K562 (cell line): Measurements from ENCODE around the gene ENKUR. TPM values are rescaled to one million over a fixed set of nuclear protein-coding genes. Genes with fewer than 3 reads are reported as not detected.
A peak's percentile ranks its signal among the peaks of the same experiment; 100 is the strongest.

ENCODE experiments used
- ATAC-seq: fragments of 200-7000 bp; cut with Tn5 transposase; 3 replicates; pipeline ENCODE4 v1.9.1; 2020; ENCODE audit warnings: moderate library complexity
- BruUV-seq: library from RNA; stranded (reverse); fragments of 400-500 nt; replicated peaks from 2 replicates; lab custom pipeline; 2021; lab: Mats Ljungman, UMichigan
- CTCF ChIA-PET: fragments of 300-600 bp; formaldehyde crosslinking; extraction: SDS; loops from one replicate; lab custom pipeline; 2021; ENCODE audit warnings: low intra/inter-chr PET ratio; lab: Yijun Ruan, JAX
- POLR2A ChIA-PET: fragments of 300-600, 350-650 bp; sonication (Branson Sonifier 250); formaldehyde crosslinking; extraction: SDS; loops from one replicate; lab custom pipeline; 2021; ENCODE audit warnings: antibody characterized with exemption, inconsistent platforms; lab: Yijun Ruan, JAX
- DNase-seq, 4 experiments: peaks; one replicate each; pipeline versions ENCODE4 v3.0.0 to v3.0.0-alpha.2; 2011 to 2018; ENCODE audit warnings: low spot score in 3 of 4, mixed read lengths in 3 of 4; ENCODE audit errors: extremely low read depth in 1 of 4
- FAIRE-seq: peaks from 2 replicates; lab custom pipeline; 2011; peaks lifted over from hg19 to GRCh38; lab: Jason Lieb, UNC
- H2AFZ ChIP-seq: 2 replicates; pipeline ENCODE4 v1.6.0; 2011; ENCODE audit warnings: low read depth, low read length, control low read depth, inconsistent platforms
- H3K27ac ChIP-seq: fragments of 200-600 bp; 3 replicates; pipeline ENCODE4 v1.8.0; 2011; ENCODE audit warnings: low read depth, mild to moderate bottlenecking, control low read depth, inconsistent platforms, low read length, moderate library complexity, mixed read lengths; ENCODE audit errors: extremely low read depth
- H3K27me3 ChIP-seq, 2 experiments: fragments of 300-600 bp in 1 of 2; 2 replicates in 1 of 2; 3 replicates in 1 of 2; pipeline versions ENCODE4 v1.6.0 to v1.8.0; 2011; ENCODE audit warnings: inconsistent platforms in 2 of 2, low read length in 2 of 2, mild to moderate bottlenecking in 1 of 2, mixed read lengths in 1 of 2, moderate library complexity in 1 of 2; ENCODE audit not compliant: control insufficient read depth in 2 of 2, insufficient read depth in 2 of 2
- H3K36me3 ChIP-seq: fragments of 300-600 bp; 3 replicates; pipeline ENCODE4 v1.8.0; 2011; ENCODE audit warnings: mild to moderate bottlenecking, low read length, inconsistent platforms; ENCODE audit not compliant: control insufficient read depth, insufficient read depth
- H3K4me1 ChIP-seq, 2 experiments: fragments of 200-600 bp in 1 of 2; replicated peaks in 1 of 2; 2 replicates in 1 of 2; 3 replicates in 1 of 2; pipeline versions ENCODE4 v1.5.1 to v1.8.0; 2011; ENCODE audit warnings: inconsistent platforms in 2 of 2, low read length in 2 of 2, mild to moderate bottlenecking in 1 of 2, mixed read lengths in 1 of 2, moderate library complexity in 1 of 2; ENCODE audit not compliant: control insufficient read depth in 2 of 2, insufficient read depth in 2 of 2
- H3K4me2 ChIP-seq: 2 replicates; pipeline ENCODE4 v1.6.1; 2011; ENCODE audit warnings: low read length, control low read depth, inconsistent platforms, mixed read lengths; ENCODE audit not compliant: insufficient read depth
- H3K4me3 ChIP-seq: fragments of 200-600 bp; sonication (generic), shearing (Covaris generic); 2 replicates; pipeline ENCODE4 v1.5.1; 2016; ENCODE audit warnings: control low read depth, inconsistent platforms
- H3K79me2 ChIP-seq: fragments of 200-600 bp; 3 replicates; pipeline ENCODE4 v1.8.0; 2011; ENCODE audit warnings: low read length, inconsistent platforms; ENCODE audit not compliant: control insufficient read depth, insufficient read depth
- H3K9ac ChIP-seq, 2 experiments: 2 replicates each; pipeline versions ENCODE4 v1.6.0 to v1.6.1; 2011; ENCODE audit warnings: low read depth in 2 of 2, low read length in 2 of 2, control low read depth in 1 of 2, inconsistent platforms in 1 of 2, mild to moderate bottlenecking in 1 of 2, mixed read lengths in 1 of 2; ENCODE audit not compliant: insufficient read depth in 1 of 2
- H3K9me1 ChIP-seq: one replicate; pipeline ENCODE4 v1.6.0; 2011; ENCODE audit warnings: inconsistent platforms, mild to moderate bottlenecking, low read length, moderate library complexity; ENCODE audit not compliant: control insufficient read depth, insufficient read depth
- H3K9me3 ChIP-seq: replicated peaks from 2 replicates; pipeline ENCODE4 v1.5.1; 2011; ENCODE audit warnings: low read depth, low read length, inconsistent platforms; ENCODE audit not compliant: control insufficient read depth, insufficient read depth
- H4K20me1 ChIP-seq: replicated peaks from 2 replicates; pipeline ENCODE4 v1.6.1; 2011; ENCODE audit warnings: low read length, inconsistent platforms, mixed read lengths; ENCODE audit not compliant: control insufficient read depth, insufficient read depth
- BDP1 ChIP-seq: IDR thresholded peaks from 3 replicates; pipeline ENCODE4 v1.6.1; 2011; ENCODE audit not compliant: insufficient read length, insufficient read depth
- CTBP1 ChIP-seq: fragments of 450-650 bp; IDR thresholded peaks from 2 replicates; pipeline ENCODE4 v1.6.1; 2016; ENCODE audit warnings: borderline replicate concordance
- E4F1 ChIP-seq: fragments of 250-450 bp; sonication (Bioruptor Pico); IDR thresholded peaks from 2 replicates; pipeline ENCODE4 v1.5.0; 2021; ENCODE audit warnings: mild to moderate bottlenecking, borderline replicate concordance
- FOS ChIP-seq: IDR thresholded peaks from 3 replicates; pipeline ENCODE4 v1.6.1; 2011; ENCODE audit not compliant: insufficient read length; ENCODE audit errors: extremely low read depth
- FOXM1 ChIP-seq, 2 experiments: fragments of 450-650 bp in 1 of 2; sonication (generic) in 1 of 2; formaldehyde crosslinking in 1 of 2; IDR thresholded peaks; 2 replicates each; pipeline versions ENCODE4 v1.6.1 to v1.9.0; 2017 to 2022; ENCODE audit warnings: low read depth in 2 of 2, mild to moderate bottlenecking in 2 of 2, missing genetic modification reagents in 1 of 2, moderate library complexity in 1 of 2
- PCBP2 ChIP-seq: fragments of 200-400 bp; formaldehyde crosslinking; IDR thresholded peaks from 2 replicates; pipeline ENCODE4 v1.6.1; 2018; ENCODE audit warnings: low read length, low read depth, mild to moderate bottlenecking, moderate library complexity; ENCODE audit not compliant: poor library complexity, severe bottlenecking
- THAP7 ChIP-seq: fragments of 250-450 bp; sonication (Bioruptor Pico); IDR thresholded peaks from 2 replicates; pipeline ENCODE4 v1.5.0; 2021
- ZBTB17 ChIP-seq: fragments of 450-650 bp; formaldehyde crosslinking; IDR thresholded peaks from 2 replicates; pipeline ENCODE4 v1.4.0; 2020; ENCODE audit warnings: mild to moderate bottlenecking
- ZBTB7A ChIP-seq: IDR thresholded peaks from 2 replicates; pipeline ENCODE4 v1.6.1; 2011; ENCODE audit warnings: low read depth, mild to moderate bottlenecking, low read length, moderate library complexity, borderline replicate concordance; ENCODE audit not compliant: control insufficient read depth
- ZKSCAN8 ChIP-seq: fragments of 200-800 bp; sonication (Bioruptor generic); IDR thresholded peaks from 2 replicates; pipeline ENCODE4 v1.6.1; 2016; ENCODE audit warnings: missing genetic modification characterization, missing compliant biosample characterization
- ZNF436 ChIP-seq: fragments of 250-450, 450-650 bp; sonication (Bioruptor Pico); formaldehyde crosslinking; IDR thresholded peaks from 2 replicates; pipeline ENCODE4 v1.7.0; 2020; ENCODE audit warnings: mild to moderate bottlenecking
- ZNF512 ChIP-seq: IDR thresholded peaks from 2 replicates; pipeline ENCODE4 v1.6.1; 2016; ENCODE audit warnings: missing genetic modification characterization, missing compliant biosample characterization
- WGBS: fragments of 100-300 bp; shearing (Covaris generic); methylation state at CpG from one replicate; pipeline ENCODE4 v1.1.6; 2016; ENCODE audit warnings: low coverage, mixed read lengths; ENCODE audit not compliant: insufficient coverage; ENCODE audit errors: missing lambda C conversion rate; 5-methylcytosine and 5-hydroxymethylcytosine counted together
- in situ Hi-C: fragments of 300-500 bp; cut with MboI; formaldehyde crosslinking; loops from 4 replicates; pipeline ENCODE4 v1.15.0; 2018; ENCODE audit warnings: inconsistent platforms, mixed read lengths
- intact Hi-C: fragments of 100-400 bp; cut with micrococcal nuclease; formaldehyde crosslinking; loops from 2 replicates; pipeline ENCODE4 v1.14.2; 2022
- polyA plus RNA-seq, 8 experiments: library from polyadenylated mRNA; depleted of rRNA in 4 of 8; stranded (reverse) in 5 of 8; unstranded in 3 of 8; fragments of >200 nt; fragmentation: Nextera tagmentation in 2 of 8; fragmentation: Illumina TruSeq in 1 of 8; extraction: Ambion mirVana in 2 of 8; extraction: Trizol in 1 of 8; gene quantifications; 2 replicates each; pipeline versions ENCODE4 v1.2.1 to v1.2.3, GENCODE V29; 2011 to 2014; ENCODE audit warnings: inconsistent platforms in 1 of 8, missing spikeins in 1 of 8
- total RNA-seq, 7 experiments: library from RNA; depleted of rRNA in 6 of 7; stranded (reverse); fragments of >200 nt in 6 of 7; fragmentation: Illumina TruSeq in 2 of 7; extraction: Trizol in 2 of 7; gene quantifications; 2 replicates each; pipeline versions ENCODE4 v1.2.1 to v1.2.3, GENCODE V29; 2011 to 2021; ENCODE audit warnings: low replicate concordance in 1 of 7

Gene ENKUR
- total and polyA plus RNA-seq, 9 of the 15 experiments (the other 6 are each of a cell fraction or from before 2014, with no cell fraction given) = 0.06 to 0.46 (median 0.20) TPM

- POLR2A ChIA-PET = no interaction called here
- Histone ChIP-seq H3K4me2 (no peak overlapping the region), H4K20me1 (no peaks in the 10 kb centered on the region), H3K79me2 (no peaks in the 10 kb centered on the region), H3K27ac (no peak overlapping the region), H3K9ac (no peak overlapping the region), H3K9me3 (no peaks in the 10 kb centered on the region), H3K4me1 (no peaks in the 10 kb centered on the region; a peak in 1 of 5 replicates), H3K9me1 (no peaks in the 10 kb centered on the region), H3K27me3 (no peaks in the 10 kb centered on the region), H2AFZ (peak overlapping the region; percentile 32; the same call in 1 of the 2 replicates), H3K36me3 (no peaks in the 10 kb centered on the region), H3K4me3 (no peak overlapping the region)
- no peak for FAIRE-seq
- intact Hi-C loops (no loop called here), in situ Hi-C loops (no loop called here)
- ATAC-seq = no peak
- no peak for DNase-seq
- peak; percentile 22 for TF ChIP-seq PCBP2
- peak; percentile 72 for TF ChIP-seq ZNF512 (tag)
- no peak for TF ChIP-seq THAP7 (CRISPR knock-in tag)
- WGBS = 53% methylated on average over 3 of the region's 3 CpGs
- no TSS peak for BruUV-seq
- CTCF ChIA-PET = no interaction called here
Measured at GRCh38 chr10:24998044-24998443, 17.9 kb downstream of the ENKUR start.

GRCh38 chr10:24995072-24995471, 20.9 kb downstream of the ENKUR start:
- Histone ChIP-seq H3K4me1 (peaks cover 0 to 4% of the 10 kb centered on the region in 2 experiments; a peak in 2 of 5 replicates), H3K27me3 (no peaks in the 10 kb centered on the region), H3K4me3 (no peak overlapping the region), H2AFZ (no peak overlapping the region), H3K9me3 (no peaks in the 10 kb centered on the region), H4K20me1 (no peaks in the 10 kb centered on the region), H3K4me2 (no peak overlapping the region), H3K27ac (no peak overlapping the region), H3K36me3 (no peaks in the 10 kb centered on the region), H3K9me1 (no peaks in the 10 kb centered on the region), H3K79me2 (no peaks in the 10 kb centered on the region), H3K9ac (no peak overlapping the region)
- ChIA-PET CTCF (no interaction called here), POLR2A (interaction anchor here (0.6 kb wide), 1 partner anchor 221 kb away, joined by 3 read pairs; no protein-coding TSS in a partner anchor)
- no peak for ATAC-seq
- no peak for DNase-seq
- in situ Hi-C loops = no loop called here
- intact Hi-C loops = no loop called here
- BruUV-seq = no TSS peak
- no peak for FAIRE-seq
- TF ChIP-seq ZNF436 (CRISPR knock-in tag) = no peak
- TF ChIP-seq BDP1 = no peak
- no peak for TF ChIP-seq ZKSCAN8 (CRISPR knock-in tag)
- TF ChIP-seq FOXM1 (IDR thresholded peaks at IDR 0.05; ENCODE audit: low read depth) = no peak
- TF ChIP-seq FOXM1 (CRISPR knock-in tag; IDR thresholded peaks at IDR 0.05; ENCODE audit: low read depth) = no peak
- TF ChIP-seq FOS = no peak
- TF ChIP-seq E4F1 (CRISPR knock-in tag) = no peak
- no peak for TF ChIP-seq ZBTB17 (CRISPR knock-in tag)
- TF ChIP-seq ZBTB7A = no peak
- TF ChIP-seq CTBP1 = no peak
